Mesendoderm (in vitro differentiated cells): ENCODE measurements around the gene NUAK2.

Source experiments
- DNase-seq: peaks from one replicate; pipeline ENCODE4 v3.0.0; 2013
- H2AK5ac ChIP-seq: 2 replicates; pipeline ENCODE4 v1.6.1; 2013; ENCODE audit warnings: low read length, inconsistent platforms
- H2BK120ac ChIP-seq: 2 replicates; pipeline ENCODE4 v1.6.1; 2013; ENCODE audit warnings: low read depth, mild to moderate bottlenecking, low read length, moderate library complexity, mixed read lengths
- H2BK15ac ChIP-seq: replicated peaks from 2 replicates; pipeline ENCODE4 v1.6.1; 2013; ENCODE audit warnings: low read depth, mild to moderate bottlenecking, moderate library complexity
- H2BK5ac ChIP-seq: 2 replicates; pipeline ENCODE4 v1.6.1; 2013; ENCODE audit warnings: low read length, inconsistent platforms
- H3K18ac ChIP-seq: 2 replicates; pipeline ENCODE4 v1.6.1; 2013; ENCODE audit warnings: mild to moderate bottlenecking, low read length, mixed read lengths
- H3K23ac ChIP-seq: one replicate; pipeline ENCODE4 v1.6.1; 2013; ENCODE audit warnings: low read length
- H3K27ac ChIP-seq: 2 replicates; pipeline ENCODE4 v1.5.1; 2013; ENCODE audit warnings: low read depth, mild to moderate bottlenecking, inconsistent platforms, low read length, moderate library complexity
- H3K27me3 ChIP-seq: 2 replicates; pipeline ENCODE4 v1.6.1; 2013; ENCODE audit warnings: low read length, control low read depth, mild to moderate bottlenecking, inconsistent platforms; ENCODE audit not compliant: insufficient read depth, poor library complexity
- H3K36me3 ChIP-seq: 2 replicates; pipeline ENCODE4 v1.6.1; 2013; ENCODE audit warnings: low read length, inconsistent platforms; ENCODE audit not compliant: control insufficient read depth, insufficient read depth
- H3K4ac ChIP-seq: one replicate; pipeline ENCODE4 v1.6.1; 2013; ENCODE audit warnings: low read depth, mild to moderate bottlenecking, low read length, moderate library complexity
- H3K4me1 ChIP-seq: 2 replicates; pipeline ENCODE4 v1.6.1; 2013; ENCODE audit warnings: low read depth, low read length, inconsistent platforms; ENCODE audit not compliant: control insufficient read depth
- H3K4me2 ChIP-seq: 2 replicates; pipeline ENCODE4 v1.6.1; 2013; ENCODE audit warnings: low read length
- H3K4me3 ChIP-seq: 2 replicates; pipeline ENCODE4 v1.5.1; 2013; ENCODE audit warnings: mild to moderate bottlenecking, low read length
- H3K56ac ChIP-seq: one replicate; pipeline ENCODE4 v1.6.1; 2013; ENCODE audit warnings: low read length
- H3K79me1 ChIP-seq: 2 replicates; pipeline ENCODE4 v1.6.1; 2013; ENCODE audit warnings: low read length, inconsistent platforms
- H3K79me2 ChIP-seq: 2 replicates; pipeline ENCODE4 v1.6.1; 2013; ENCODE audit warnings: mild to moderate bottlenecking, low read length; ENCODE audit not compliant: control insufficient read depth, insufficient read depth
- H3K9ac ChIP-seq: 2 replicates; pipeline ENCODE4 v1.6.1; 2013; ENCODE audit warnings: low read length, inconsistent platforms
- H4K5ac ChIP-seq: one replicate; pipeline ENCODE4 v1.6.1; 2013; ENCODE audit warnings: low read length
- H4K8ac ChIP-seq: one replicate; pipeline ENCODE4 v1.6.1; 2013; ENCODE audit warnings: low read depth, mild to moderate bottlenecking, control low read depth, low read length, moderate library complexity
- WGBS: extraction: QIAGEN DNeasy Blood & Tissue Kit; methylation state at CpG from one replicate; pipeline ENCODE4 v1.1.7; 2013; ENCODE audit warnings: low lambda C conversion rate, missing lambda C conversion rate; ENCODE audit not compliant: insufficient coverage; ENCODE audit errors: extremely low coverage; 5-methylcytosine and 5-hydroxymethylcytosine counted together

NUAK2 gene

DNA sequence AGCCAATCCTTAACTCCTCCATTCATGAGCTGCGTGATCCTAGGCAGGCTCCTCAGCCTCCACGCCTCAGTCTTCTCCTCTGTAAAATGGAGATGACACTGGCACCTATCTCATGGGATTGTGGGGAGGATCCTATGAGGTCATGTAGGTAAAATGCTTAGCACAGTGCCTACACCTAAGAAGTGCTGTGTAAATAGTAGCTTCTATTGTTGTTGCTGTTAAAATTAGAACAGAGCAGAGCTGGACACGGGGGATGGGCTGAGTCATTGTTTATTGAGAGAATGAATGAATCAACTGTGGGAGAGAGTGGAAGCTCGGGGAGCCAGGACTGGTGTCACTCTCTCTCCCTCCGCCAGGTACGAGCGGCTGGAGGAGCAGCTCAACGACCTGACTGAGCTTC lies 50.8 kb downstream of the NUAK2 start:
- Histone ChIP-seq H3K4me3 (no peak overlapping the region), H2AK5ac (no peak overlapping the region), H2BK120ac (no peak overlapping the region), H2BK15ac (no peak overlapping the region), H4K5ac (no peak overlapping the region), H3K79me2 (no peaks in the 10 kb centered on the region), H3K4ac (no peak overlapping the region), H3K36me3 (no peaks in the 10 kb centered on the region), H3K56ac (no peak overlapping the region), H3K9ac (no peak overlapping the region), H3K4me1 (no peaks in the 10 kb centered on the region), H3K27ac (no peak overlapping the region), H3K4me2 (no peak overlapping the region), H3K18ac (no peak overlapping the region), H2BK5ac (no peak overlapping the region), H4K8ac (no peak overlapping the region), H3K23ac (no peak overlapping the region), H3K79me1 (no peaks in the 10 kb centered on the region), H3K27me3 (no peaks in the 10 kb centered on the region)
- no peak for DNase-seq
- no CpG with 5 or more reads among the region's 8 CpGs for WGBS

DNA sequence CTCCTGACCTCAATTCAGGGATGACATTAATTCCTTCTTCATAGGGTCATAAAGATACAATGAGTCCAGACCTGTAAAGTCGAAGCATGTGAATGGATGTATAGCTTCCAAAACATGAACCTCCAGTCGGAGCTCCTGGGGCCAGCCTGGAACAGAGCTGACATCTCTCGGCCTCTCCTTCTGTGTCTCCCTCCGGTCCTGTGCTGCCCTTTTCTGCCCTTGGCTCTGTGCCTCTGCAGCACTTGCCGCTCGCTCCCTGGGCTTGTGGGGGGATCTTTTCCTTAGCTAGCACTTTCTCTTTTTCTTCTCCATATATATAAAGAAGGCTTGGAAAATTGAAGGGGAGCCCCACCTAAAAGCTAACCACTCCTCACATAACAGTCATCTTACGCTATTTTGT lies 51.3 kb downstream of the NUAK2 start:
- Histone ChIP-seq H3K56ac (no peak overlapping the region), H3K36me3 (no peaks in the 10 kb centered on the region), H3K23ac (no peak overlapping the region), H3K4ac (no peak overlapping the region), H2BK5ac (no peak overlapping the region), H4K5ac (no peak overlapping the region), H3K4me2 (no peak overlapping the region), H3K27ac (no peak overlapping the region), H3K79me1 (no peaks in the 10 kb centered on the region), H3K18ac (no peak overlapping the region), H2BK15ac (no peak overlapping the region), H3K27me3 (no peaks in the 10 kb centered on the region), H2BK120ac (no peak overlapping the region), H4K8ac (no peak overlapping the region), H2AK5ac (no peak overlapping the region), H3K4me3 (no peak overlapping the region), H3K4me1 (no peaks in the 10 kb centered on the region), H3K9ac (no peak overlapping the region), H3K79me2 (no peaks in the 10 kb centered on the region)
- WGBS, result no CpG with 5 or more reads among the region's 7 CpGs
- no peak for DNase-seq

GRCh38 chr1:205269711-205270110 lies 51.8 kb downstream of the NUAK2 start:
- no peak overlapping the region for H2BK15ac ChIP-seq
- H3K23ac ChIP-seq, result no peak overlapping the region
- no peak overlapping the region for H4K5ac ChIP-seq
- H2AK5ac ChIP-seq, result no peak overlapping the region
- no CpG with 5 or more reads among the region's 8 CpGs for WGBS
- H3K27ac ChIP-seq, result no peak overlapping the region
- no peak overlapping the region for H3K4me3 ChIP-seq
- H3K4me1 ChIP-seq, result no peaks in the 10 kb centered on the region
- H2BK5ac ChIP-seq, result no peak overlapping the region
- no peak for DNase-seq
- no peaks in the 10 kb centered on the region for H3K79me2 ChIP-seq
- no peaks in the 10 kb centered on the region for H3K27me3 ChIP-seq
- H4K8ac ChIP-seq, result no peak overlapping the region
- H3K56ac ChIP-seq, result no peak overlapping the region
- H3K18ac ChIP-seq, result no peak overlapping the region
- H3K4ac ChIP-seq, result no peak overlapping the region
- no peaks in the 10 kb centered on the region for H3K79me1 ChIP-seq
- no peak overlapping the region for H3K9ac ChIP-seq
- H3K36me3 ChIP-seq, result no peaks in the 10 kb centered on the region
- no peak overlapping the region for H2BK120ac ChIP-seq
- H3K4me2 ChIP-seq, result no peak overlapping the region

DNA sequence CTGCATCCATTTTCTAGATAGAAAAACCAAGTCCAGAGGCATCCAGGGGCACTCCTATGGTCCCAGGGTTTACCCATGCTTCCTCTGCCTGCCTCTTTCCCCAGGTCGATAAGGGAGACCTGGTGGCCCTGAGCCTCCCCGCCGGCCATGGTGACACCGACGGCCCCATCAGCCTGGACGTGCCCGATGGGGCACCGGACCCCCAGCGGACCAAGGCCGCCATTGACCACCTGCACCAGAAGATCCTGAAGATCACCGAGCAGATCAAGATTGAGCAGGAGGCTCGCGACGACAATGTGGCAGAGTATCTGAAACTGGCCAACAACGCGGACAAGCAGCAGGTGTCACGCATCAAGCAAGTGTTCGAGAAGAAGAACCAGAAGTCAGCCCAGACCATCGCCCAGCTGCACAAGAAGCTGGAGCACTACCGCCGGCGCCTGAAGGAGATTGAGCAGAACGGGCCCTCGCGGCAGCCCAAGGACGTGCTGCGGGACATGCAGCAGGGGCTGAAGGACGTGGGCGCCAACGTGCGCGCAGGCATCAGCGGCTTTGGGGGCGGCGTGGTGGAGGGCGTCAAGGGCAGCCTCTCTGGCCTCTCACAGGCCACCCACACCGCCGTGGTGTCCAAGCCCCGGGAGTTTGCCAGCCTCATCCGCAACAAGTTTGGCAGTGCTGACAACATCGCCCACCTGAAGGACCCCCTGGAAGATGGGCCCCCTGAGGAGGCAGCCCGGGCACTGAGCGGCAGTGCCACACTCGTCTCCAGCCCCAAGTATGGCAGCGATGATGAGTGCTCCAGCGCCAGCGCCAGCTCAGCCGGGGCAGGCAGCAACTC lies 52.5 kb downstream of the NUAK2 start:
- H3K18ac ChIP-seq, result no peak overlapping the region
- no peak overlapping the region for H2BK5ac ChIP-seq
- WGBS, result no CpG with 5 or more reads among the region's 48 CpGs
- H3K27me3 ChIP-seq, result no peaks in the 10 kb centered on the region
- H4K8ac ChIP-seq, result no peak overlapping the region
- H2BK120ac ChIP-seq, result no peak overlapping the region
- H3K9ac ChIP-seq, result no peak overlapping the region
- H4K5ac ChIP-seq, result no peak overlapping the region
- no peak for DNase-seq
- no peak overlapping the region for H2BK15ac ChIP-seq
- no peak overlapping the region for H3K27ac ChIP-seq
- H3K4me2 ChIP-seq, result no peak overlapping the region
- no peak overlapping the region for H3K4ac ChIP-seq
- H3K36me3 ChIP-seq, result no peaks in the 10 kb centered on the region
- no peaks in the 10 kb centered on the region for H3K4me1 ChIP-seq
- H3K4me3 ChIP-seq, result no peak overlapping the region
- H2AK5ac ChIP-seq, result no peak overlapping the region
- H3K56ac ChIP-seq, result no peak overlapping the region
- no peaks in the 10 kb centered on the region for H3K79me2 ChIP-seq
- H3K79me1 ChIP-seq, result no peaks in the 10 kb centered on the region
- no peak overlapping the region for H3K23ac ChIP-seq

DNA sequence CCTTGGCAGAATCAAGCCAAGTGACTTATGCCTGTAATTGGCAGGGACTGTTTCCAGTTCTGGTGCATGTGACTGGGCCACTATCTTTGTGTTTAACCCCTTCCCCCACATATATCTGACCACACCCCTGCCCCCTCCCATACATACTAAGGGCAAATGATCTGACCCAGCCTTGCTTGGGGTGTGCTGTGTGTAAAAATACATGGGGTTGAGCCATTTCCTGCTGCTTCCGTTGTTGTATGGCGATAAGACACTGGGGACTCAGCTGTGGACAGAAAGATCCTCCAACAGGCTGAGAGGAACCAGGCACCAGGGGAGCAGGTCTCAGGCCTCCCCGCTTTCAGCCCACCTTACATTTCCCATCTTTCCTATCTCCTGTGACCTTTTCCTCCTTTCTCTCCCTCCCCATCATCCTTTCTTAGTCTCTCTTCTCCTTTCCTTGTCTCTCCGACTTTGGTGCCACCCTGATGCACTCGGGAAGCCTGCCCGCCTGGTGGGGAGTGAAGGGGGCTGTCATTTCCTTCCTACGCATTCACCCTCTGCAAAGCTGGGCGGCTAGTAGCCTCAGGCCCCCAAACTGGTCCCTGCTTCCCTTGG lies 54.1 kb downstream of the NUAK2 start:
- H2AK5ac ChIP-seq, result no peak overlapping the region
- H3K79me2 ChIP-seq, result no peaks in the 10 kb centered on the region
- no peak overlapping the region for H3K4ac ChIP-seq
- H3K79me1 ChIP-seq, result no peaks in the 10 kb centered on the region
- no peak overlapping the region for H3K27ac ChIP-seq
- H3K23ac ChIP-seq, result no peak overlapping the region
- no peak overlapping the region for H3K56ac ChIP-seq
- H2BK120ac ChIP-seq, result no peak overlapping the region
- no peak overlapping the region for H2BK15ac ChIP-seq
- H3K4me3 ChIP-seq, result no peak overlapping the region
- H4K5ac ChIP-seq, result no peak overlapping the region
- H3K4me1 ChIP-seq, result peaks cover 2% of the 10 kb centered on the region
- H3K36me3 ChIP-seq, result no peaks in the 10 kb centered on the region
- H3K4me2 ChIP-seq, result no peak overlapping the region
- H2BK5ac ChIP-seq, result no peak overlapping the region
- no peak overlapping the region for H4K8ac ChIP-seq
- DNase-seq, result no peak
- H3K9ac ChIP-seq, result no peak overlapping the region
- WGBS, result no CpG with 5 or more reads among the region's 8 CpGs
- no peak overlapping the region for H3K18ac ChIP-seq
- H3K27me3 ChIP-seq, result no peaks in the 10 kb centered on the region
